ENCODE measurements around the gene DSG2.

Gene DSG2

DNA sequence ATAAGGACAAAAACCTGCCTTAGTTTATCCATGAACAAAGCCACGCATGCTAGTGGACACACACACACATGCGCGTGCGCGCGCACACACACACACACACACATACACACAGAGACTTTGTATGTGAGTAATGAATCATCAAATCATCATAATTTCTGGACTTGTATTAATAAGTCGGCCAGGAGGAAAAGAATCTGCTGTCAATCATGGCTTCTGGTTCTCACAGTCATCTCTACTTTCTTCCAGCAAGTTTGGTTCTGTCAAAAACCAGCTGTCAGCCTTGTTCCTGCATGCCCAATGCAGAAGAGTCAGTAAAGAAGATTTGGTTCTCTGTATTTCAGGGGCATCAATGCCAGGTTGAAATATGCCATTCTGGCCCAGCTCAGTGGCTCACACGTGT lies 92.6 kb downstream of the DSG2 start:
- no peak for DNase-seq (ENCODE audit: low spot score)

- DNase-seq (ENCODE audit: low spot score) = no peak
These were observed 93.1 kb downstream of the DSG2 start for GRCh38 chr18:31591113-31591512.

- no peak for DNase-seq (ENCODE audit: low spot score)
These were observed 93.7 kb downstream of the DSG2 start, which contains the start of gene TTR for GRCh38 chr18:31591628-31592027. Gene TTR, plus strand, starts transcription at chr18:31591877. Its CDS starts 26 bp downstream, at chr18:31591903.

DNA sequence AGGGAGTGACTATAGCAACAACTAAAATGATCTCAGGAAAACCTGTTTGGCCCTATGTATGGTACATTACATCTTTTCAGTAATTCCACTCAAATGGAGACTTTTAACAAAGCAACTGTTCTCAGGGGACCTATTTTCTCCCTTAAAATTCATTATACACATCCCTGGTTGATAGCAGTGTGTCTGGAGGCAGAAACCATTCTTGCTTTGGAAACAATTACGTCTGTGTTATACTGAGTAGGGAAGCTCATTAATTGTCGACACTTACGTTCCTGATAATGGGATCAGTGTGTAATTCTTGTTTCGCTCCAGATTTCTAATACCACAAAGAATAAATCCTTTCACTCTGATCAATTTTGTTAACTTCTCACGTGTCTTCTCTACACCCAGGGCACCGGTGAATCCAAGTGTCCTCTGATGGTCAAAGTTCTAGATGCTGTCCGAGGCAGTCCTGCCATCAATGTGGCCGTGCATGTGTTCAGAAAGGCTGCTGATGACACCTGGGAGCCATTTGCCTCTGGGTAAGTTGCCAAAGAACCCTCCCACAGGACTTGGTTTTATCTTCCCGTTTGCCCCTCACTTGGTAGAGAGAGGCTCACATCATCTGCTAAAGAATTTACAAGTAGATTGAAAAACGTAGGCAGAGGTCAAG lies 94.7 kb downstream of the DSG2 start:
- DNase-seq (ENCODE audit: low spot score) = no peak

GRCh38 chr18:31595121-31595771 lies 97.3 kb downstream of the DSG2 start:
- no peak for DNase-seq (ENCODE audit: low spot score)

GRCh38 chr18:31596081-31596872 lies 98.3 kb downstream of the DSG2 start:
- DNase-seq (ENCODE audit: low spot score) = no peak

DNA sequence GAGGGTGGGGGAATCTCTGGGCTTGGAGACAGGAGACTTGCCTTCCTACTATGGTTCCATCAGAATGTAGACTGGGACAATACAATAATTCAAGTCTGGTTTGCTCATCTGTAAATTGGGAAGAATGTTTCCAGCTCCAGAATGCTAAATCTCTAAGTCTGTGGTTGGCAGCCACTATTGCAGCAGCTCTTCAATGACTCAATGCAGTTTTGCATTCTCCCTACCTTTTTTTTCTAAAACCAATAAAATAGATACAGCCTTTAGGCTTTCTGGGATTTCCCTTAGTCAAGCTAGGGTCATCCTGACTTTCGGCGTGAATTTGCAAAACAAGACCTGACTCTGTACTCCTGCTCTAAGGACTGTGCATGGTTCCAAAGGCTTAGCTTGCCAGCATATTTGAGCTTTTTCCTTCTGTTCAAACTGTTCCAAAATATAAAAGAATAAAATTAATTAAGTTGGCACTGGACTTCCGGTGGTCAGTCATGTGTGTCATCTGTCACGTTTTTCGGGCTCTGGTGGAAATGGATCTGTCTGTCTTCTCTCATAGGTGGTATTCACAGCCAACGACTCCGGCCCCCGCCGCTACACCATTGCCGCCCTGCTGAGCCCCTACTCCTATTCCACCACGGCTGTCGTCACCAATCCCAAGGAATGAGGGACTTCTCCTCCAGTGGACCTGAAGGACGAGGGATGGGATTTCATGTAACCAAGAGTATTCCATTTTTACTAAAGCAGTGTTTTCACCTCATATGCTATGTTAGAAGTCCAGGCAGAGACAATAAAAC lies 100.2 kb downstream of the DSG2 start:
- DNase-seq (ENCODE audit: low spot score) = no peak

Measured in GM03348 (cell line).